ENCODE data around the gene CYB5A.
A peak's percentile ranks its signal among the peaks of the same experiment; 100 is the strongest.
"Not testable (repeated sequence)": the region's sequence is repeated elsewhere in the genome, so short reads cannot be mapped to it uniquely, and the experiment has no call there.

The CYB5A gene

GRCh38 chr18:74288041-74288440 lies 3.7 kb downstream of the CYB5A start:
- H3K27ac ChIP-seq = peak overlapping the region in 1 of 2 donors; percentile 37
- H3K4me3 ChIP-seq = no peak overlapping the region
- no peak for DNase-seq (ENCODE audit: low spot score)
- no peak for TF ChIP-seq CTCF (IDR thresholded peaks at IDR 0.05)

- no peak for DNase-seq (ENCODE audit: low spot score)
- H3K27ac ChIP-seq = no peak overlapping the region
Observed at GRCh38 chr18:74286856-74287255, 4.9 kb downstream of the CYB5A start.

GRCh38 chr18:74286106-74286855 lies 5.5 kb downstream of the CYB5A start:
- no peak for TF ChIP-seq CTCF (IDR thresholded peaks at IDR 0.05)
- no peak for DNase-seq (ENCODE audit: low spot score)
- no peak overlapping the region for H3K27ac ChIP-seq
- no peak overlapping the region for H3K4me3 ChIP-seq

More at GRCh38 chr18:74286856-74287255, 4.9 kb downstream of the CYB5A start:
- no peak for TF ChIP-seq CTCF (IDR thresholded peaks at IDR 0.05)
- H3K4me3 ChIP-seq = no peak overlapping the region

GRCh38 chr18:74285583-74285982 lies 6.2 kb downstream of the CYB5A start:
- not testable (repeated sequence) for H3K27ac ChIP-seq; DNase-seq (ENCODE audit: low spot score); H3K4me3 ChIP-seq

GRCh38 chr18:74284980-74285355 lies 6.8 kb downstream of the CYB5A start:
- Histone ChIP-seq H3K4me3 (no peak overlapping the region), H3K27ac (peak overlapping the region in 1 of 2 donors; percentile 76)
- no peak for TF ChIP-seq CTCF (IDR thresholded peaks at IDR 0.05)
- no peak for DNase-seq (ENCODE audit: low spot score)

GRCh38 chr18:74284191-74284979 lies 7.4 kb downstream of the CYB5A start:
- no peak for DNase-seq (ENCODE audit: low spot score)
- H3K27ac ChIP-seq = peak overlapping the region in 1 of 2 donors; percentile 76
- peak overlapping the region; percentile 11 for H3K4me3 ChIP-seq
- no peak for TF ChIP-seq CTCF (IDR thresholded peaks at IDR 0.05)

- no peak for TF ChIP-seq CTCF (IDR thresholded peaks at IDR 0.05)
- DNase-seq (ENCODE audit: low spot score) = no peak
- peak overlapping the region in 1 of 2 donors; percentile 39 for H3K27ac ChIP-seq
- no peak overlapping the region for H3K4me3 ChIP-seq
Observed at GRCh38 chr18:74283646-74284045, 8.1 kb downstream of the CYB5A start.

Measured in coronary artery (tissue), 2 donors.